ENCODE measurements around the gene RIMKLB.

Gene RIMKLB

GRCh38 chr12:8697476-8698131, at the start of gene RIMKLB:
Gene RIMKLB (plus strand): TSS chr12:8697991. CDS start chr12:8713867, 15,876 bp downstream.
- DNase-seq: peak; percentile 60

- DNase-seq: no peak
These were observed 49.1 kb upstream of the RIMKLB start for GRCh38 chr12:8648576-8649205.

- DNase-seq: peak; percentile 23
These were observed 42.4 kb upstream of the RIMKLB start for GRCh38 chr12:8655421-8655820.

- no peak for DNase-seq
These were observed 39.4 kb upstream of the RIMKLB start for GRCh38 chr12:8658346-8658745.

- no peak for DNase-seq
These were observed 36.8 kb upstream of the RIMKLB start for GRCh38 chr12:8661016-8661415.

- no peak for DNase-seq
These were observed 36.0 kb upstream of the RIMKLB start for GRCh38 chr12:8661751-8662150.

GRCh38 chr12:8662593-8662992, 35.2 kb upstream of the RIMKLB start, which contains the start of gene MFAP5:
Gene MFAP5 (minus strand): TSS chr12:8662826. CDS start chr12:8662104, 722 bp downstream.
- no peak for DNase-seq

- no peak for DNase-seq
These were observed 33.4 kb upstream of the RIMKLB start for GRCh38 chr12:8664228-8664913.

- DNase-seq: no peak
These were observed 32.0 kb upstream of the RIMKLB start for GRCh38 chr12:8665759-8666158.

GRCh38 chr12:8667270-8667669, 30.5 kb upstream of the RIMKLB start:
- DNase-seq: no peak

- no peak for DNase-seq
These were observed 29.4 kb upstream of the RIMKLB start for GRCh38 chr12:8668441-8668840.

- no peak for DNase-seq
These were observed 25.4 kb upstream of the RIMKLB start for GRCh38 chr12:8672381-8672780.

- no peak for DNase-seq
These were observed 22.2 kb upstream of the RIMKLB start for GRCh38 chr12:8675591-8676036.

GRCh38 chr12:8676651-8677050, 21.1 kb upstream of the RIMKLB start:
- DNase-seq: no peak

GRCh38 chr12:8677362-8677761, 20.4 kb upstream of the RIMKLB start:
- no peak for DNase-seq

- DNase-seq: no peak
These were observed 19.1 kb upstream of the RIMKLB start for GRCh38 chr12:8678661-8679111.

GRCh38 chr12:8680533-8680932, 17.3 kb upstream of the RIMKLB start:
- DNase-seq: no peak

- peak; percentile 25 for DNase-seq
These were observed 16.5 kb upstream of the RIMKLB start for GRCh38 chr12:8681129-8681884.

- DNase-seq: no peak
These were observed 12.7 kb upstream of the RIMKLB start for GRCh38 chr12:8685051-8685450.

GRCh38 chr12:8687846-8688601, 9.8 kb upstream of the RIMKLB start:
- DNase-seq: peak; percentile 69

GRCh38 chr12:8689681-8690080, 8.1 kb upstream of the RIMKLB start:
- DNase-seq: no peak

GRCh38 chr12:8692573-8692972, 5.2 kb upstream of the RIMKLB start:
- DNase-seq: peak; percentile 90
